ENCODE measurements around the gene CCDC186. TPM values are rescaled to one million over a fixed set of nuclear protein-coding genes. Genes with fewer than 3 reads are reported as not detected.

The CCDC186 gene
- polyA plus RNA-seq, 1 donor from 2014 or later: 24.2 TPM

GRCh38 chr10:114206902-114207301, 32.9 kb upstream of the CCDC186 start:
- Histone ChIP-seq H3K4me2 (ENCODE audit: low read length) (no peak overlapping the region), H3K79me2 (replicated peaks; ENCODE audit: insufficient read depth, low read length) (no peaks in the 10 kb centered on the region), H3K27ac (ENCODE audit: low read length) (no peak overlapping the region), H3K9ac (ENCODE audit: low read length) (no peak overlapping the region), H3K27me3 (ENCODE audit: insufficient read depth, low read depth, low read length) (no peaks in the 10 kb centered on the region), H2AFZ (ENCODE audit: low read depth, low read length) (no peak overlapping the region), H3K9me3 (ENCODE audit: low read length) (no peaks in the 10 kb centered on the region), H4K20me1 (ENCODE audit: insufficient read depth) (no peaks in the 10 kb centered on the region), H3K36me3 (ENCODE audit: insufficient read depth, low read length) (no peaks in the 10 kb centered on the region), H3F3A (ENCODE audit: insufficient read depth, low read length, poor library complexity, severe bottlenecking) (no peaks in the 10 kb centered on the region), H3K4me3 (ENCODE audit: low read length) (no peak overlapping the region), H3K9me2 (ENCODE audit: insufficient read depth, low read length) (no peaks in the 10 kb centered on the region)
- no peak for TF ChIP-seq MXI1 (conservative IDR thresholded peaks at IDR 0.05; ENCODE audit: poor library complexity, severe bottlenecking)
- TF ChIP-seq EP300 (conservative IDR thresholded peaks at IDR 0.05; ENCODE audit: poor library complexity, severe bottlenecking): no peak
- TF ChIP-seq TAF1 (IDR thresholded peaks at IDR 0.05; ENCODE audit: low read depth): no peak
- no peak for TF ChIP-seq REST (IDR thresholded peaks at IDR 0.05; ENCODE audit: borderline replicate concordance)
- TF ChIP-seq RAD21 (conservative IDR thresholded peaks at IDR 0.05): no peak
- no peak for TF ChIP-seq POLR2AphosphoS5 (IDR thresholded peaks at IDR 0.05)
- no peak for TF ChIP-seq EZH2 (IDR thresholded peaks at IDR 0.05; ENCODE audit: borderline replicate concordance, insufficient read depth, low read length, poor library complexity, severe bottlenecking)
- no peak for TF ChIP-seq CTCF (IDR thresholded peaks at IDR 0.05; ENCODE audit: poor library complexity, severe bottlenecking)
- no peak for TF ChIP-seq SMC3 (conservative IDR thresholded peaks at IDR 0.05; ENCODE audit: poor library complexity)

- Histone ChIP-seq H3K9me3 (ENCODE audit: low read length) (no peaks in the 10 kb centered on the region), H3K4me3 (ENCODE audit: low read length) (no peak overlapping the region), H3F3A (ENCODE audit: insufficient read depth, low read length, poor library complexity, severe bottlenecking) (no peaks in the 10 kb centered on the region), H3K4me2 (ENCODE audit: low read length) (no peak overlapping the region), H2AFZ (ENCODE audit: low read depth, low read length) (no peak overlapping the region), H3K9me2 (ENCODE audit: insufficient read depth, low read length) (no peaks in the 10 kb centered on the region), H4K20me1 (ENCODE audit: insufficient read depth) (no peaks in the 10 kb centered on the region), H3K36me3 (ENCODE audit: insufficient read depth, low read length) (no peaks in the 10 kb centered on the region), H3K9ac (ENCODE audit: low read length) (no peak overlapping the region), H3K79me2 (replicated peaks; ENCODE audit: insufficient read depth, low read length) (no peaks in the 10 kb centered on the region), H3K27ac (ENCODE audit: low read length) (no peak overlapping the region), H3K27me3 (ENCODE audit: insufficient read depth, low read depth, low read length) (no peaks in the 10 kb centered on the region)
- TF ChIP-seq EZH2 (IDR thresholded peaks at IDR 0.05; ENCODE audit: borderline replicate concordance, insufficient read depth, low read length, poor library complexity, severe bottlenecking): no peak
Measured at GRCh38 chr10:114202812-114203211, 28.8 kb upstream of the CCDC186 start.

- H3K9me2 ChIP-seq (ENCODE audit: insufficient read depth, low read length): no peaks in the 10 kb centered on the region
- H3K27ac ChIP-seq (ENCODE audit: low read length): no peak overlapping the region
- no peak for TF ChIP-seq CTCF (IDR thresholded peaks at IDR 0.05; ENCODE audit: poor library complexity, severe bottlenecking)
- TF ChIP-seq POLR2AphosphoS5 (IDR thresholded peaks at IDR 0.05): no peak
- no peak for TF ChIP-seq TAF1 (IDR thresholded peaks at IDR 0.05; ENCODE audit: low read depth)
- TF ChIP-seq REST (IDR thresholded peaks at IDR 0.05; ENCODE audit: borderline replicate concordance): no peak
- no peak for TF ChIP-seq EP300 (conservative IDR thresholded peaks at IDR 0.05; ENCODE audit: poor library complexity, severe bottlenecking)
- no peak for TF ChIP-seq RAD21 (conservative IDR thresholded peaks at IDR 0.05)
- no peak for TF ChIP-seq MXI1 (conservative IDR thresholded peaks at IDR 0.05; ENCODE audit: poor library complexity, severe bottlenecking)
- TF ChIP-seq SMC3 (conservative IDR thresholded peaks at IDR 0.05; ENCODE audit: poor library complexity): no peak
- no peak for TF ChIP-seq EZH2 (IDR thresholded peaks at IDR 0.05; ENCODE audit: borderline replicate concordance, insufficient read depth, low read length, poor library complexity, severe bottlenecking)
- no peaks in the 10 kb centered on the region for H3K79me2 ChIP-seq (replicated peaks; ENCODE audit: insufficient read depth, low read length)
- H3K4me3 ChIP-seq (ENCODE audit: low read length): no peak overlapping the region
- no peaks in the 10 kb centered on the region for H3K9me3 ChIP-seq (ENCODE audit: low read length)
- no peak overlapping the region for H3K4me2 ChIP-seq (ENCODE audit: low read length)
- no peaks in the 10 kb centered on the region for H4K20me1 ChIP-seq (ENCODE audit: insufficient read depth)
- no peaks in the 10 kb centered on the region for H3K36me3 ChIP-seq (ENCODE audit: insufficient read depth, low read length)
- no peak overlapping the region for H3K9ac ChIP-seq (ENCODE audit: low read length)
- H3F3A ChIP-seq (ENCODE audit: insufficient read depth, low read length, poor library complexity, severe bottlenecking): no peaks in the 10 kb centered on the region
- no peak overlapping the region for H2AFZ ChIP-seq (ENCODE audit: low read depth, low read length)
- H3K27me3 ChIP-seq (ENCODE audit: insufficient read depth, low read depth, low read length): no peaks in the 10 kb centered on the region
Measured at GRCh38 chr10:114199239-114199638, 25.2 kb upstream of the CCDC186 start.
